ENCODE measurements around the gene PDE6G. TPM values are rescaled to one million over a fixed set of nuclear protein-coding genes. Genes with fewer than 3 reads are reported as not detected.

Gene PDE6G
- total and polyA plus RNA-seq, 2 of the 13 experiments (the other 11 are each of a cell fraction or from before 2014, with no cell fraction given): 1.4 to 6.7 TPM

DNA sequence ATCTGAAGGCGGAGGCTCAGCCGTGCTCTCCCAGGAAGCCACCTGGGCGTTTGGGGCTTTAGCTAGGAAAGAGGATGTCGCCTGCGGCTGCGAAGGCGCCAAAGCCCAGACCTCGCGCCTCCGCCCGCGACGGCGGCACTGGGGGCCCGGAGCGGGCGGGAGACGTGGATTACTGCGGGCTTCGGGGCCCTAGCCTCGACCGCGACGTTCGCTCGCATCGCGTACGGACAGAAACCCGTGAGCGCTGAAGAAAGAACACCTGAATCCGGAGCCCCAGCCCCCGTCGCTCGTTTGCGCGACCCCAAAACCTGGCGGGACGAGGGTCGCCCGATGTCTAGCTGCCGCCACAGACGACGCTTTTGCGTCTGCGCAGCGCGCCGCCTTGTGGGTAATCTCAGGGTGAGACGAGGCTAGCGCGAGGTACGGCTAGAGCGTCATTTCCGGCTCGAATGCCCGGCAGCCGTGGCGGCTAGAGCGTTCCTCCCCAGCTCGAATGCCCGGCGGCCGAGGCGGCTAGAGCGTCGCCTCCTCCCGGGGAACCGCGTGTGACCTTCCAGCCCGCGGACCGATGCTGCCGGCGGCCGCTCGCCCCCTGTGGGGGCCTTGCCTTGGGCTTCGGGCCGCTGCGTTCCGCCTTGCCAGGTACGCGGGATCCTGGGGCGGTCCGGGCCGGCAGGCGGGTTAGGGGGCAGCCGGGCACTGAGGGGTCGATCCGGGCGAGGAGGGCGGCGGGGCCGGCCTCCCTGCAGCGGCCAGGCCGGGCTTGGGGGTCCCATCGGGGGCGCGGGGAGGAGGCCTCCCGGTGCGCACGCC, 46.8 kb upstream of the PDE6G start, which contains the start of gene MRPL12 (continued):
- TF ChIP-seq, protein P1, sequence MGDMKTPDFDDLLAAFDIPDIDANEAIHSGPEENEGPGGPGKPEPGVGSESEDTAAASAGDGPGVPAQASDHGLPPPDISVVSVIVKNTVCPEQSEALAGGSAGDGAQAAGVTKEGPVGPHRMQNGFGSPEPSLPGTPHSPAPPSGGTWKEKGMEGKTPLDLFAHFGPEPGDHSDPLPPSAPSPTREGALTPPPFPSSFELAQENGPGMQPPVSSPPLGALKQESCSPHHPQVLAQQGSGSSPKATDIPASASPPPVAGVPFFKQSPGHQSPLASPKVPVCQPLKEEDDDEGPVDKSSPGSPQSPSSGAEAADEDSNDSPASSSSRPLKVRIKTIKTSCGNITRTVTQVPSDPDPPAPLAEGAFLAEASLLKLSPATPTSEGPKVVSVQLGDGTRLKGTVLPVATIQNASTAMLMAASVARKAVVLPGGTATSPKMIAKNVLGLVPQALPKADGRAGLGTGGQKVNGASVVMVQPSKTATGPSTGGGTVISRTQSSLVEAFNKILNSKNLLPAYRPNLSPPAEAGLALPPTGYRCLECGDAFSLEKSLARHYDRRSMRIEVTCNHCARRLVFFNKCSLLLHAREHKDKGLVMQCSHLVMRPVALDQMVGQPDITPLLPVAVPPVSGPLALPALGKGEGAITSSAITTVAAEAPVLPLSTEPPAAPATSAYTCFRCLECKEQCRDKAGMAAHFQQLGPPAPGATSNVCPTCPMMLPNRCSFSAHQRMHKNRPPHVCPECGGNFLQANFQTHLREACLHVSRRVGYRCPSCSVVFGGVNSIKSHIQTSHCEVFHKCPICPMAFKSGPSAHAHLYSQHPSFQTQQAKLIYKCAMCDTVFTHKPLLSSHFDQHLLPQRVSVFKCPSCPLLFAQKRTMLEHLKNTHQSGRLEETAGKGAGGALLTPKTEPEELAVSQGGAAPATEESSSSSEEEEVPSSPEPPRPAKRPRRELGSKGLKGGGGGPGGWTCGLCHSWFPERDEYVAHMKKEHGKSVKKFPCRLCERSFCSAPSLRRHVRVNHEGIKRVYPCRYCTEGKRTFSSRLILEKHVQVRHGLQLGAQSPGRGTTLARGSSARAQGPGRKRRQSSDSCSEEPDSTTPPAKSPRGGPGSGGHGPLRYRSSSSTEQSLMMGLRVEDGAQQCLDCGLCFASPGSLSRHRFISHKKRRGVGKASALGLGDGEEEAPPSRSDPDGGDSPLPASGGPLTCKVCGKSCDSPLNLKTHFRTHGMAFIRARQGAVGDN (CRISPR knock-in tag; IDR thresholded peaks at IDR 0.05): peak; percentile 89
- TF ChIP-seq, protein P2, sequence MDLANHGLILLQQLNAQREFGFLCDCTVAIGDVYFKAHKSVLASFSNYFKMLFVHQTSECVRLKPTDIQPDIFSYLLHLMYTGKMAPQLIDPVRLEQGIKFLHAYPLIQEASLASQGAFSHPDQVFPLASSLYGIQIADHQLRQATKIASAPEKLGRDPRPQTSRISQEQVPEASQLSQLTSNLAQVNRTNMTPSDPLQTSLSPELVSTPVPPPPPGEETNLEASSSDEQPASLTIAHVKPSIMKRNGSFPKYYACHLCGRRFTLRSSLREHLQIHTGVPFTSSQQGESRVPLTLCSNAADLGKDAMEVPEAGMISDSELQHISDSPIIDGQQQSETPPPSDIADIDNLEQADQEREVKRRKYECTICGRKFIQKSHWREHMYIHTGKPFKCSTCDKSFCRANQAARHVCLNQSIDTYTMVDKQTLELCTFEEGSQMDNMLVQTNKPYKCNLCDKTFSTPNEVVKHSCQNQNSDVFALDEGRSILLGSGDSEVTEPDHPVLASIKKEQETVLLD (CRISPR knock-in tag; IDR thresholded peaks at IDR 0.05; ENCODE audit: low read depth): peak; percentile 97
- TF ChIP-seq NFKB2 (CRISPR knock-in tag; IDR thresholded peaks at IDR 0.05; ENCODE audit: borderline replicate concordance) (peak; percentile 85; the same call in 1 of the 2 replicates), NPAS2 (CRISPR knock-in tag; IDR thresholded peaks at IDR 0.05; ENCODE audit: borderline replicate concordance) (no peak), TEAD2 (CRISPR knock-in tag; IDR thresholded peaks at IDR 0.05) (peak; percentile 60; the same call in 1 of the 2 replicates), YEATS4 (CRISPR knock-in tag; IDR thresholded peaks at IDR 0.05; ENCODE audit: borderline replicate concordance) (peak; percentile 100), CEBPG (CRISPR knock-in tag; IDR thresholded peaks at IDR 0.05) (0 out of 2 replicates have a peak, but pooled peaks have one; percentile 34), HDAC2 (CRISPR knock-in tag; IDR thresholded peaks at IDR 0.05) (peak; percentile 92), KDM2A (CRISPR knock-in tag; IDR thresholded peaks at IDR 0.05; ENCODE audit: borderline replicate concordance, low read depth) (peak; percentile 98)
- TF ChIP-seq, protein P3, sequence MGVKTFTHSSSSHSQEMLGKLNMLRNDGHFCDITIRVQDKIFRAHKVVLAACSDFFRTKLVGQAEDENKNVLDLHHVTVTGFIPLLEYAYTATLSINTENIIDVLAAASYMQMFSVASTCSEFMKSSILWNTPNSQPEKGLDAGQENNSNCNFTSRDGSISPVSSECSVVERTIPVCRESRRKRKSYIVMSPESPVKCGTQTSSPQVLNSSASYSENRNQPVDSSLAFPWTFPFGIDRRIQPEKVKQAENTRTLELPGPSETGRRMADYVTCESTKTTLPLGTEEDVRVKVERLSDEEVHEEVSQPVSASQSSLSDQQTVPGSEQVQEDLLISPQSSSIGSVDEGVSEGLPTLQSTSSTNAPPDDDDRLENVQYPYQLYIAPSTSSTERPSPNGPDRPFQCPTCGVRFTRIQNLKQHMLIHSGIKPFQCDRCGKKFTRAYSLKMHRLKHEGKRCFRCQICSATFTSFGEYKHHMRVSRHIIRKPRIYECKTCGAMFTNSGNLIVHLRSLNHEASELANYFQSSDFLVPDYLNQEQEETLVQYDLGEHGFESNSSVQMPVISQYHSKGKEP (CRISPR knock-in tag; IDR thresholded peaks at IDR 0.05): peak; percentile 73; the same call in 1 of the 2 replicates
